LNCaP clone FGC (cell line): Measurements from ENCODE around the gene SIPA1L3.

Experiments used
- DNase-seq: peaks from one replicate; pipeline ENCODE4 v3.0.0-alpha.2; 2011; ENCODE audit warnings: low read depth
- H3K4me3 ChIP-seq: 2 replicates; pipeline ENCODE4 v1.5.1; 2011; ENCODE audit warnings: mild to moderate bottlenecking, low read depth, low read length, control low read depth
- CTCF ChIP-seq: IDR thresholded peaks from 2 replicates; pipeline ENCODE4 v1.5.1; 2012; ENCODE audit warnings: mild to moderate bottlenecking; ENCODE audit not compliant: control insufficient read depth, insufficient read depth; ENCODE audit errors: extremely low read depth

Gene SIPA1L3

GRCh38 chr19:38084196-38084595 lies 177.2 kb downstream of the SIPA1L3 start:
- no peak overlapping the region for H3K4me3 ChIP-seq
- DNase-seq = no peak
- no peak for TF ChIP-seq CTCF

- DNase-seq = no peak
- no peak overlapping the region for H3K4me3 ChIP-seq
- no peak for TF ChIP-seq CTCF
These were observed 182.4 kb downstream of the SIPA1L3 start for GRCh38 chr19:38089440-38089839.

- H3K4me3 ChIP-seq = no peak overlapping the region
- DNase-seq = no peak
- TF ChIP-seq CTCF = no peak
These were observed 186.1 kb downstream of the SIPA1L3 start for GRCh38 chr19:38093154-38093553.

GRCh38 chr19:38093587-38093986 lies 186.6 kb downstream of the SIPA1L3 start:
- no peak for DNase-seq
- no peak for TF ChIP-seq CTCF
- no peak overlapping the region for H3K4me3 ChIP-seq

GRCh38 chr19:38095411-38096308 lies 188.7 kb downstream of the SIPA1L3 start:
- no peak overlapping the region for H3K4me3 ChIP-seq
- TF ChIP-seq CTCF = peak; percentile 92
- DNase-seq = peak; percentile 58

- no peak for TF ChIP-seq CTCF
- H3K4me3 ChIP-seq = no peak overlapping the region
- no peak for DNase-seq
These were observed 193.0 kb downstream of the SIPA1L3 start for GRCh38 chr19:38099966-38100365.

GRCh38 chr19:38100589-38100988 lies 193.6 kb downstream of the SIPA1L3 start:
- DNase-seq = no peak
- no peak for TF ChIP-seq CTCF
- H3K4me3 ChIP-seq = no peak overlapping the region
